Loucy (cell line): Measurements from ENCODE around the gene SYT8.
A peak's percentile ranks its signal among the peaks of the same experiment; 100 is the strongest.

Experiments used
- H2AFZ ChIP-seq: fragments of 200-600 bp; sonication (generic); 2 replicates; pipeline ENCODE4 v1.6.0; 2016; ENCODE audit warnings: antibody characterized with exemption, mild to moderate bottlenecking, low read length, moderate library complexity
- H3F3A ChIP-seq: fragments of 200-600 bp; 2 replicates; pipeline ENCODE4 v1.6.0; 2016; ENCODE audit warnings: antibody characterized with exemption, low read depth, mild to moderate bottlenecking
- H3K27me3 ChIP-seq: fragments of 200-600 bp; sonication (generic); 2 replicates; pipeline ENCODE4 v1.6.1; 2014; ENCODE audit warnings: low read length, mild to moderate bottlenecking; ENCODE audit not compliant: insufficient read depth, poor library complexity, severe bottlenecking
- H3K36me3 ChIP-seq: fragments of 200-600 bp; sonication (generic); 2 replicates; pipeline ENCODE4 v1.6.1; 2016; ENCODE audit warnings: low read length; ENCODE audit not compliant: insufficient read depth
- H3K4me1 ChIP-seq: fragments of 200-600 bp; sonication (generic); 2 replicates; pipeline ENCODE4 v1.5.1; 2014; ENCODE audit warnings: low read length, mild to moderate bottlenecking; ENCODE audit not compliant: insufficient read depth, poor library complexity, severe bottlenecking
- H3K4me2 ChIP-seq: fragments of 200-600 bp; sonication (generic); 2 replicates; pipeline ENCODE4 v1.6.0; 2014; ENCODE audit warnings: antibody characterized with exemption, low read length, low read depth, mild to moderate bottlenecking; ENCODE audit not compliant: poor library complexity, severe bottlenecking
- H3K4me3 ChIP-seq: fragments of 200-600 bp; sonication (generic); 2 replicates; pipeline ENCODE4 v1.5.1; 2014; ENCODE audit warnings: low read length, mild to moderate bottlenecking, mixed read lengths; ENCODE audit not compliant: poor library complexity, severe bottlenecking
- H3K79me2 ChIP-seq: fragments of 200-600 bp; sonication (generic); 2 replicates; pipeline ENCODE4 v1.6.1; 2014; ENCODE audit warnings: low read length; ENCODE audit not compliant: insufficient read depth
- H3K9ac ChIP-seq: fragments of 200-600 bp; sonication (generic); 2 replicates; pipeline ENCODE4 v1.6.0; 2014; ENCODE audit warnings: mild to moderate bottlenecking, low read depth, low read length, moderate library complexity; ENCODE audit not compliant: poor library complexity, severe bottlenecking
- H3K9me2 ChIP-seq: fragments of 200-600 bp; sonication (generic); replicated peaks from 2 replicates; pipeline ENCODE4 v1.6.1; 2016; ENCODE audit warnings: low read depth, low read length, mixed read lengths
- H3K9me3 ChIP-seq: fragments of 200-600 bp; sonication (generic); 2 replicates; pipeline ENCODE4 v1.6.1; 2014; ENCODE audit warnings: mild to moderate bottlenecking, antibody characterized with exemption, low read length, low read depth; ENCODE audit not compliant: insufficient read depth
- H4K20me1 ChIP-seq: fragments of 200-600 bp; sonication (generic); 2 replicates; pipeline ENCODE4 v1.6.0; 2014; ENCODE audit warnings: antibody characterized with exemption, low read length, mild to moderate bottlenecking; ENCODE audit not compliant: insufficient read depth, poor library complexity, severe bottlenecking
- EZH2phosphoT487 ChIP-seq: fragments of 200-600 bp; IDR thresholded peaks from 2 replicates; pipeline ENCODE4 v1.6.1; 2018; ENCODE audit warnings: antibody characterized with exemption, mild to moderate bottlenecking, moderate library complexity, borderline replicate concordance
- TF ChIP-seq, protein P1 (sequence below): fragments of 200-600 bp; sonication (generic); conservative IDR thresholded peaks from 2 replicates; pipeline ENCODE4 v1.5.1; 2014; ENCODE audit warnings: mild to moderate bottlenecking, antibody characterized with exemption, low read length

The SYT8 gene

DNA sequence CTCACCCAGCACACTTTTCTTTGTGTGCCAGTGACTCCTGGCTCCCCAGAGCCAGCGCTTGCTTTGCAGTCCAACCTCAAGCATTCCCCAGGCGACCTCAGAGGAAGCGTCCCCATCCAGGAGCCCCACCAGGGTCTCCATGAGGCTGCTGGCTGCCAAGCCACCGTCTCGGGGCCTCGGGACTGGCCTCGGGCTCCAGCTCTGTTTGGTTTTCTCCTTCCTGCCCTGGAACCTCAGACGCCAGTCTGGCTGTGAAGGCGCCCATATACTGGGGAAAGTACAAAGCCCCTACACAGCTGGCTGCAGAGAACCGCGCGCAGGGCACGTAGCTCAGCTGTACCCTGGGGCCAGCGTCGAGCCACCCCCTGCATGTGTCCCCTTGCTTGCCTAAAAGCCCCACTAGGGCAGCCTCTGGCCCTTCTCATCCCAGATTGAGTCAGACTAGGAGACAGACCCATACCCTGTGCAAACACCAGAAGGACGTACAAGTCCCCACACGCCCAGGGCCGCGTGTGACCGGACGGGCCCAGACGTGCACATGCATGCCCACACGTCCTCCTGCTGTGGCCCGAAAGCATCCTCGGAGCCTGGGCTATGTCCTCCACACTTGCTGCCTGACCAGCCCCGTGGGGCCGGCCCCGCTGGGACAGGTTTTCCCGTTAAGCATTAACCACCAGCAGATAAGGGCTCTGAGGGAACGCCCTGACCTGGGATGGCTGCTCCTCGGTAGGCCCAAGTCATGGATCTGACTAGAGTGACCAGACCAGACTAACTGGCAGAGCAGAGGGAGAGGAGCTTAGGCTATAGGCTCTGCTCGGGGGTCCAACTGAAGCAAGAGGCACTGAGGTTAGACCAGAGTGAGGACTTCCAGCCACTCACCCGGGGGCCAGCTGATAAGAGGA, 4.2 kb upstream of the SYT8 start:
- no peak overlapping the region for H2AFZ ChIP-seq
- no peaks in the 10 kb centered on the region for H4K20me1 ChIP-seq
- TF ChIP-seq, protein P1, sequence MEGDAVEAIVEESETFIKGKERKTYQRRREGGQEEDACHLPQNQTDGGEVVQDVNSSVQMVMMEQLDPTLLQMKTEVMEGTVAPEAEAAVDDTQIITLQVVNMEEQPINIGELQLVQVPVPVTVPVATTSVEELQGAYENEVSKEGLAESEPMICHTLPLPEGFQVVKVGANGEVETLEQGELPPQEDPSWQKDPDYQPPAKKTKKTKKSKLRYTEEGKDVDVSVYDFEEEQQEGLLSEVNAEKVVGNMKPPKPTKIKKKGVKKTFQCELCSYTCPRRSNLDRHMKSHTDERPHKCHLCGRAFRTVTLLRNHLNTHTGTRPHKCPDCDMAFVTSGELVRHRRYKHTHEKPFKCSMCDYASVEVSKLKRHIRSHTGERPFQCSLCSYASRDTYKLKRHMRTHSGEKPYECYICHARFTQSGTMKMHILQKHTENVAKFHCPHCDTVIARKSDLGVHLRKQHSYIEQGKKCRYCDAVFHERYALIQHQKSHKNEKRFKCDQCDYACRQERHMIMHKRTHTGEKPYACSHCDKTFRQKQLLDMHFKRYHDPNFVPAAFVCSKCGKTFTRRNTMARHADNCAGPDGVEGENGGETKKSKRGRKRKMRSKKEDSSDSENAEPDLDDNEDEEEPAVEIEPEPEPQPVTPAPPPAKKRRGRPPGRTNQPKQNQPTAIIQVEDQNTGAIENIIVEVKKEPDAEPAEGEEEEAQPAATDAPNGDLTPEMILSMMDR = no peak
- TF ChIP-seq EZH2phosphoT487 = no peak
- no peaks in the 10 kb centered on the region for H3K27me3 ChIP-seq
- H3K9ac ChIP-seq = peak overlapping the region; percentile 55
- no peak overlapping the region for H3K4me3 ChIP-seq
- H3K79me2 ChIP-seq = no peaks in the 10 kb centered on the region
- no peaks in the 10 kb centered on the region for H3F3A ChIP-seq
- H3K4me1 ChIP-seq = peaks cover 23% of the 10 kb centered on the region
- H3K9me2 ChIP-seq = no peaks in the 10 kb centered on the region
- no peak overlapping the region for H3K4me2 ChIP-seq
- no peaks in the 10 kb centered on the region for H3K9me3 ChIP-seq
- H3K36me3 ChIP-seq = no peaks in the 10 kb centered on the region

DNA sequence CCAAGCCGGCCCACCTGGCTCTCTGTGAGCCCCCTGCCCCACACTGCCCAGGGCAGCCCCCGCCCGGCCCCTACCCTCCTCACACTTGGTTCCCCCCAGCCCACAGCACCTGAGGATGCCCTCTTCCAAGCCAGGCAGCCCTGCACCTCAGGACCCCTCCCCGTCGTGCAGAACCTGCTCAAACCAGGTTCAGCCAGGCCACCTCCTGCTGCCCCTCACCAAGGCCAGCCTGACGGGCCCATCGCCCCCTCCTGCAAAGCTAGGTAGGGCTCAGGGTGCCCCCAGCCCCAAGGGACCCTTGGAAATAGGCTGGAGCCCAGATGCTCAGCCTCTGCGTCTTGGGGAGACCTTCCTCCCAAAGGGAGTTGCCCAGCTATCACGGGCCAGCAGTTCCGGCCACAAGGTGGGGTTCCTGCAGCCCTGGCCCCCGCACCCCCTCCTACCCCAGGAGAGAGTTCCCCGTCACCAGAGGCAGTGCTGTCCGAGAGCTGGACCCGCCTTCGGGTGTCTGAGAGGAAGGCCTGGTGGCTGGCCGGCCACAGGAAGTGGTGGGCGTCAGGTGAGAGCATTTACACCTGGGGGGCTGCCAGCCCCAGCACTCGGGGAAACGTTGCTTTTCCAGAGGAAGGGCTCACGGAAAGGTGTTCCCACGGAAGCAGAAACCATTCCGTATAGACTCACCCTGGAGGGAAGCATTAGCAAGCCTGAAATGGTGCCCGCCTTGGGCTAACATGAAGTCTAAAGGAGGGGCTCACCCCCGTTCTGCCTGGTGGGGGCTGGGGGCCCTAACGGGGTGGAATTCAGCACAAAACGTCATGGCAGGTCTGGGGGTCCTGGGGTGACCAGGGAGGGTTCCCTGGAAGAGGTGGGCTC, 3.2 kb upstream of the SYT8 start:
- H3K9me2 ChIP-seq = no peaks in the 10 kb centered on the region
- no peaks in the 10 kb centered on the region for H3K36me3 ChIP-seq
- H3K9me3 ChIP-seq = no peaks in the 10 kb centered on the region
- H3K27me3 ChIP-seq = no peaks in the 10 kb centered on the region
- H4K20me1 ChIP-seq = no peaks in the 10 kb centered on the region
- H3K79me2 ChIP-seq = no peaks in the 10 kb centered on the region
- peaks cover 23% of the 10 kb centered on the region for H3K4me1 ChIP-seq
- TF ChIP-seq, protein P1 = no peak
- TF ChIP-seq EZH2phosphoT487 = no peak
- peak overlapping the region; percentile 48 for H3K9ac ChIP-seq
- peak overlapping the region; percentile 91 for H2AFZ ChIP-seq
- no peak overlapping the region for H3K4me2 ChIP-seq
- H3F3A ChIP-seq = no peaks in the 10 kb centered on the region
- H3K4me3 ChIP-seq = no peak overlapping the region

DNA sequence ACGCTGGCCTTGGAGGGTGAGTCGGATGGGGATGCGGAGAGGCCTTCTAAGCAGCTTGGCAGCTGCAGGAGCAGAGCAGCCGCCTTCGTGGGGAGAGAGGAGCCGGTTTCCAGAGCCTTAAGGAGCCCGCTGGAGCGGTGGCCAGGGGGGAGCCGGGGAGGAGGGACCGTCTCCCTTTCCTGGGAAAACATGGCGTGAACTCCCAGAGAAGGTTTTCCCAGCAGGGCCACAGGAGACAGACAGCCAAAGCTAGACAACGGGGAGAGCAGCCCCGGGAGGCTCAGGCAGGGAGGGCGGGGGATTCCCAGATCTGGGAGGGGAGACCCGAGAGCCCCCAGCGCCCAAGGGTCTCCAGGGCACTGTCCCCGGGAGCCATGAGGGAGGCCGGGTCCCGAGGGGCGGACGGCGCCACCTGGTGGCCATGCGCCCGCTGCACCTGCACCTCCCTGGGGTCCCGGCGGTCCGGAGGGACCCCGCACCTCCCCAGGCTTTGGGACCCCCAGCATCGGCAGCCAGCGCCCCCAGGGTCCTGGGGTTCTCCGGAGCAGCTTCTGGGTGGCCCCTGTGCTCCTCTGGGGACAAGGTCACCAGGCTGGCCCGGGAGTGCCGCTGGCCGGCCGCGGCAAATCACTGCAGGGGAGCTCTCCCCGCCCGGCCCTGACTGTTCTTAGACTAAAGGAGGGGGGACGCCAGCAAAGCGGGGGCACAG, 2.4 kb upstream of the SYT8 start:
- H3K4me3 ChIP-seq = no peak overlapping the region
- peaks cover 23% of the 10 kb centered on the region for H3K4me1 ChIP-seq
- no peaks in the 10 kb centered on the region for H3K9me2 ChIP-seq
- H2AFZ ChIP-seq = peak overlapping the region; percentile 91
- H3K36me3 ChIP-seq = no peaks in the 10 kb centered on the region
- no peaks in the 10 kb centered on the region for H3K9me3 ChIP-seq
- no peaks in the 10 kb centered on the region for H3K79me2 ChIP-seq
- H3K4me2 ChIP-seq = no peak overlapping the region
- TF ChIP-seq, protein P1 = peak; percentile 86
- TF ChIP-seq EZH2phosphoT487 = no peak
- H3K27me3 ChIP-seq = no peaks in the 10 kb centered on the region
- no peaks in the 10 kb centered on the region for H3F3A ChIP-seq
- peak overlapping the region; percentile 48 for H3K9ac ChIP-seq
- H4K20me1 ChIP-seq = no peaks in the 10 kb centered on the region
